DMS153 treated with DMSO at 0.1 percent for 48 hours (cell line): Measurements from ENCODE around the gene ITIH5.

ENCODE experiments used
- DNase-seq: peaks from one replicate; lab custom pipeline; 2025; ENCODE audit not compliant: unreplicated experiment; lab: John Stamatoyannopoulos, UW

The ITIH5 gene

GRCh38 chr10:7634142-7634894 lies 32.4 kb downstream of the ITIH5 start:
- no peak for DNase-seq

GRCh38 chr10:7626283-7626682 lies 40.5 kb downstream of the ITIH5 start:
- DNase-seq, result no peak

GRCh38 chr10:7625836-7626235 lies 40.9 kb downstream of the ITIH5 start:
- DNase-seq, result no peak

- DNase-seq, result no peak
Observed at GRCh38 chr10:7625009-7625408, 41.8 kb downstream of the ITIH5 start.

DNA sequence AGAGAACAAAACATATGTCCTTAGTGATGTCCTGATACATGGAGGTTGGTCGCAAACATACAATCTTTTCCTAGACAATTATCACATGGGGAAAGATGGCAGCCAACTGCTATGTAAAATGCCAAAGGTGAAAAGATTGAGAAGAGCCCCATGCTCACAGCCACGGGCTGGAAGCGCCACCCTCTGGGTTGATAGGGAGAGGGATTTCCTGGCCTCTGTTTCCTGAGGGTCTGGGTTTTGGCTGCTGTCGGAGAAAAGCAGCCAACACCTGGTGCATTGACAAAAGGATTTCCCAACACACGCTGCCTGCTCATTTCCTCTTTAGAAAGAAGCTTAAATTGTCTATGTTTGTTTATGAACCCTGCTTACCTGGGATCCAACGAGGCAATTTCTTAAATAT lies 43.8 kb downstream of the ITIH5 start:
- DNase-seq, result no peak

DNA sequence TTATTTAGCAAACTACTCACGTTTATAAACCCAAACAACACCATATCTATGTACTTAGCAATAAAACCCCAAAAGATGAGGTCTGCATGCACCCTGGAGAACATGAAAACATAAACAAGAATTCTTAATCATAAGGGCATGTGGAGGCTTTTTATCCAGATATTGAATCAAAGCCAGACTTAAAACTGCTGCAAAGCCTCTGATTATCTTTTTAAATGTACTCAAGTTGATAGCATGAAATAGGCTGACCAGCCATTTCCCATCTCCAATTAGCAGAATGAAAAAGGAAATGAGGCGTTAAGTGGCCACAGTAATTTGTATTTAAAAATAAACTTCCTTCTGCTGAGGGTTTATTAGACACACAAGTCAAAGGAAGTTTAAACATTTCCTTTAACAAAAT lies 48.3 kb downstream of the ITIH5 start:
- no peak for DNase-seq

DNA sequence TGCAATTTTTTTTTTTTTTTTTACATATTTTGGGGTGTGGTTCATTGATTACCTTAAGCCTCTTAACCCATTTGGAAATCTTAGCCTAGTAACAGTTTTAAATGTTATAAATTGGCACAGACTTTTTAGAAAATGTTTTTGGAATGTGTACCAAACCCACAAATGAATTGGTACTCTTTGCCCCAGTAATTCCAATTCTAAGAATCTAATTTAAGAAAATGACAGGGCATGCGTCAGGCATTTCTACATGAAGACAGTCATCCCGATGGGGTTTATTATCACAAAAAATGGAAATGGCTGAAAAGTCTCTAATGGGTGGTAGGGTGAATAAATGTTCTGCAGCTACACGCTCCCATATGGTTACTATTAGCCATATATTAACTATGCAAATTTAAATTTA lies 54.9 kb downstream of the ITIH5 start:
- DNase-seq, result no peak

GRCh38 chr10:7610651-7611389 lies 55.9 kb downstream of the ITIH5 start:
- DNase-seq, result no peak

- DNase-seq, result no peak
Observed at GRCh38 chr10:7610026-7610425, 56.7 kb downstream of the ITIH5 start.

GRCh38 chr10:7609556-7609955 lies 57.2 kb downstream of the ITIH5 start:
- DNase-seq, result no peak

GRCh38 chr10:7608001-7608400 lies 58.8 kb downstream of the ITIH5 start:
- DNase-seq, result no peak

DNA sequence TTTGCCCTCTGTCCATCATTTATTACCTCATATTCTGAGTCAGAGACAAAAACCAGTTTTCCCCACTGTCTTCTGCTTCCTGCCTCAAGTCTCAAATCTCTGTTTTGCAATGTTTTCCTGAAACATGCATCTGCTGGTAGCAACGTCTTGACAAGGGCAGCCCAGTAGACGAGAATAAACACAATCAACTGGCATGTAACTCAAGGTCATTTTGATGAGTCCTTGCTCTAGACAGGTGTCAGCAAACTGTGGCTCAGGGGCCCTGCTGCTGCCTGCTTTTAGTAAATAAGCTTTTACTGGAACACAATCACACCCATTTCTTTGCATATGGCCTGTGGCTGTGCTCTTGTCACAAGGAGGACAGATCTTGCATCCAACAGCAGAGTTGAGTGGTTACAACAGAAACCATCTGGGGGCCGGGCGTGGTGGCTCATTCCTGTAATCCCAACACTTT lies 59.8 kb downstream of the ITIH5 start:
- DNase-seq, result no peak

DNA sequence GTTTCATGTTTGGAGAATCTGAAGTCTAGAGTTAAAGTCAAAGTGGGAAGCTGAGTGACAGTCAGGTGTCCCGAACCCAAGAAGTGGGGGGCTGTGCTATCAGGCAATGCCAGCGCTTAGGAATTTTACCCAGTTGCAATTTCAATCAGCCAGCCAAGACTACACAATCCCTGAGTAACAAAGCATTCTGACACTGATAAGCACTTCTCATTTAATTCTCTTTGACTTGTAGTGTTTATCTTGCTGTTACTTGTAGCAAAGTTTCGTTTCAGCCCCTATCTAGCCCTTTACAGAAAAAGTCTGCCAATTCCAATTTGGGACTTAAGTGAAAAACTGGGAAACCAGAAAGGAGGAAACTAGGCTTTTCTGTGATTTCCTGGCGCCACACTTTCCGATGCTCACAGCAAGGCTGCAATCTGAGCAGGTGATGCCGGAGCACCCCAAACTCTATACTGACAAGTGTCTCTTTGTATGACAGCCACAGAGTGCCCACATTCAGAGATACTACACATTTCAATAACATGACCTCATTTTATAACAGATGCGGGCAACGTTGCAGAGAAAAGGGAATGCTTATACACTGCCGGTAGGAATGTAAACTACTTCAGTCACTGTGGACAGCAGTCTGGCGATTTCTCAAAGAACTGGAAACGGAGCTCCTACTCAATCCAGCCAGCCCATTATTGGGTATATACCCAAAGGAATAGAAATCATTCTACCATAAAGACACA lies 61.0 kb downstream of the ITIH5 start:
- DNase-seq, result no peak

DNA sequence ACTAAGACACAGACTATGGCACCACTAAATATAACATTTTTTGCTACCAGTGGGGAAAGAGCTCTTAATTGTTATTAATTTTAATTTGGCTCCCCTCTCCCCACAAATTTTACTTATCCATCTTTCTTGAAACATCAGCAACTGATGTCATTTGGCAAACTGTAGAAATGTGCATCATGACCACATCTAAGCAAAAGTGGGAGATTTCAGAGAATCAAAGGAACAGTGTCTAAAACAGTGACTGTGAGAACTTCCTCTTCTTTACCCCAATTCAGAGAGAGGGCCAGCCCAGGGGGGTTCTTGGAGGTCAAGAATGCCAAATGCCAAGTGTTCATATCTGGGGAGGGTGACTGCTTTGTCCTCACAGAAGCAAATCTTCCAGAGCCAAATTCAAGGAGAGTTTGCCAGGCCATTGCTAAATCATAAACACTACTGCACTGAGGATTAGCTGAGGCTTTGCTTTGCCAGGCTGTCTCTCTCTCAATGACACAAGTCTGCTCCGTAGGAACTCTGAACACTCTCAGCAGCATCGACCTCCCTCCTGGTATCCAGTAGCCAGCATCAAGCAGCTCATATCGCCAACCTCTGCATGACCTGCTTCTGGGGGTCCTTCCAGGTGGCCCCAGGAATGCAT lies 65.6 kb downstream of the ITIH5 start:
- DNase-seq, result no peak

GRCh38 chr10:7598771-7599170 lies 68.0 kb downstream of the ITIH5 start:
- no peak for DNase-seq

- no peak for DNase-seq
Observed at GRCh38 chr10:7596356-7596755, 70.4 kb downstream of the ITIH5 start.

- DNase-seq, result no peak
Observed at GRCh38 chr10:7593905-7594304, 72.9 kb downstream of the ITIH5 start.

DNA sequence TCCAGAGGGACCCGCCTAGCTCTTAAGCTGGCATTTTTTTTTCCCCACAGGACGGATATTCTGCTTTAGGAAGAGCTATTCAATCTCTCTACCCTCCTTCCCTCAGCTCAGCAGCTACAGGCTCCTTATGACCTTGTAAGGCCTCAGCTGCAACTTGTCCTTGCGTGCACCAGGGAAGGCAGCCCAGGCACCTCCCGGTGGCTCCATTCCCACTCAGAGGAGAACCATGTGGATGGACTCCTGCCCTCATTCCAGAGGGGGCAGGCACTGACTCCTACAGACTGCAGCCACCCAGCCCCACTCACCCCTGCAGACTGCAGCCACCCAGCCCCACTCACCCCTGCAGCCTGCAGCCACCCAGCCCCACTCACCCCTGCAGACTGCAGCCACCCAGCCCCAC lies 73.7 kb downstream of the ITIH5 start:
- no peak for DNase-seq

GRCh38 chr10:7592627-7593026 lies 74.1 kb downstream of the ITIH5 start:
- no peak for DNase-seq

DNA sequence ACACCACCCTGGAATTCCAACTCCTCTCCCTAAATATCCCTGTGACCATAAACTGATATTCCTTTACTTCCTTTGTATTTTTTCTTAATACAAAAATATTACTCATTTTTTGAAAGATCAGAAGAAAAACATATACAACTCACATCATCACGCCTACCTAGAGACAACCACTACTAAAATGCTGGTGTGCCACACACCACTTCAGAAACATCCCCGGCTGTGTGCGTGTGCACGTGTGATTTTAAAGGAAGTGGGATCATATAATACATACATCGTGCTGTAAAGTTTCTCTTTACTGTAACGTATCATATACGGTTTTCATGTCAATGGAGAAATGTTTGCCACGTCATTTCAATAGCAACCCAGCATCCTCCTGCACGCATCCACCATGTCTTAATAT lies 76.5 kb downstream of the ITIH5 start:
- DNase-seq, result no peak

GRCh38 chr10:7589748-7590147 lies 77.0 kb downstream of the ITIH5 start:
- DNase-seq, result no peak

DNA sequence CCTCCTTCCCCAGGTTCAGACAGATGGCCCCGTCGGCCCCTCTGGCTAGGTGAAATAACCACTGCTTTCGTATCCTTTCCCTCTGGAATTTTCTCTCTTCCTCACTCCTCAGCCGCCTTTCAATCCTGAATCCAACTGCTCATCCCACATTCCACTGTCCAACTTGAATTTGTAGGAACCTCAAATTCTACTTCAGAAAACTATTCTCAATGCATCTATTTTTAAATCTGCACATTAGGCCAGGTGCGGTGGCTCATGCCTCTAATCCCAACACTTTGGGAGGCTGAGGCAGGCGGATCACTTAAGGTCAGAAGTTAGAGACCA lies 78.9 kb downstream of the ITIH5 start:
- no peak for DNase-seq
